Ovary (tissue), 3 donors: ENCODE results near the gene ECM2.

ENCODE experiments used
- EP300 ChIP-seq: sonication (generic); formaldehyde crosslinking; IDR thresholded peaks from one replicate; pipeline ENCODE4 v1.6.1; 2017; ENCODE audit warnings: antibody characterized with exemption
- POLR2A ChIP-seq: fragments of 450-650 bp; IDR thresholded peaks from one replicate; pipeline ENCODE4 v1.6.1; 2017; ENCODE audit warnings: antibody characterized with exemption, mild to moderate bottlenecking, moderate library complexity
- TF ChIP-seq, protein P1 (sequence below), 3 donors: fragments of 450-650 bp in 2 of 3; fragments of 200-600 bp in 1 of 3; IDR thresholded peaks; one replicate each; pipeline versions ENCODE4 v1.5.1 to v1.8.0; 2016 to 2022; ENCODE audit warnings: antibody characterized with exemption in 3 of 3, mild to moderate bottlenecking in 1 of 3
- donor health status: DM: no; HTN: no; CAD: no.

GRCh38 chr9:92524881-92525280 is 10.9 kb downstream of the ECM2 start:
- TF ChIP-seq, protein P1, sequence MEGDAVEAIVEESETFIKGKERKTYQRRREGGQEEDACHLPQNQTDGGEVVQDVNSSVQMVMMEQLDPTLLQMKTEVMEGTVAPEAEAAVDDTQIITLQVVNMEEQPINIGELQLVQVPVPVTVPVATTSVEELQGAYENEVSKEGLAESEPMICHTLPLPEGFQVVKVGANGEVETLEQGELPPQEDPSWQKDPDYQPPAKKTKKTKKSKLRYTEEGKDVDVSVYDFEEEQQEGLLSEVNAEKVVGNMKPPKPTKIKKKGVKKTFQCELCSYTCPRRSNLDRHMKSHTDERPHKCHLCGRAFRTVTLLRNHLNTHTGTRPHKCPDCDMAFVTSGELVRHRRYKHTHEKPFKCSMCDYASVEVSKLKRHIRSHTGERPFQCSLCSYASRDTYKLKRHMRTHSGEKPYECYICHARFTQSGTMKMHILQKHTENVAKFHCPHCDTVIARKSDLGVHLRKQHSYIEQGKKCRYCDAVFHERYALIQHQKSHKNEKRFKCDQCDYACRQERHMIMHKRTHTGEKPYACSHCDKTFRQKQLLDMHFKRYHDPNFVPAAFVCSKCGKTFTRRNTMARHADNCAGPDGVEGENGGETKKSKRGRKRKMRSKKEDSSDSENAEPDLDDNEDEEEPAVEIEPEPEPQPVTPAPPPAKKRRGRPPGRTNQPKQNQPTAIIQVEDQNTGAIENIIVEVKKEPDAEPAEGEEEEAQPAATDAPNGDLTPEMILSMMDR (IDR thresholded peaks at IDR 0.05) = no peak
- TF ChIP-seq POLR2A = no peak
- no peak for TF ChIP-seq EP300
